ENCODE measurements around the gene IKBIP. TPM values are rescaled to one million over a fixed set of nuclear protein-coding genes. Genes with fewer than 3 reads are reported as not detected.

IKBIP gene
- total RNA-seq, 1 experiment from 2014 or later, result 14.5 TPM

DNA sequence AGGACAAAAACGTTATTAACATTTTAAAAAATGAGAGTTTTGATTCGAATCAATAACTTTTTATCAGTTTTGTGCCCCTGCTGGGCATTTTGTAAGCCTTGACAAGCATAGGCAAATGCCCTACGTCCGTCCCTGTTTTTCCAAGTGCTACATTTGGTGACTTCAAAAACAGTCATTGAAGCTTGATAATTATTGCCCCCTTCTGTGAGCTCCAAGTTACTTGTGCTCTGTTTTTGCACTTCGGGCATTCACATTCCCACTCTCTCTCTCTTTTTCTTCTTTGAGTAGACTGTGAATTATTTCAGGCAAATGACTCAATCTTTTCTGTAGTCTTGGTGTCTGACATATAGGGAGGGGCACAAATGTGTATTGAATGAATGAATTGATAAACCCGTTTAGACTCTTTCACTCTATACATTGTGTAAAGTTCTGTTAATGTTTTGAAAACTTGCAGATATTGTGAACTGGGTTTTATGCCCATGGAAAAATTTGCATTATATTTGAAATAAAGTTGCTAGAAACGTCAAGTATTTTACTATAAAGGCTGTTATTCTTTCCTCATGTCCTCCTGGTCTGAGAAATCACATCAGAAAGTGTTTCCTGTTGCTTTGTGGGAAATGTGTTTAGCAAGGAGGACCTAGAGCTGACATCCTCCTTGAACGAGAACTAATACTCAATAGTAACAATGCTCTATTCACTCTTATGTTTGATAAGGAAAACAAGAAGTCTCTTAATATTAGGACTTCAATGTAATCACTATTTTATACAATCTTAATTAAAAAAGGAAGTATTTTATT lies 1.9 kb upstream of the IKBIP start:
- no peaks in the 10 kb centered on the region for H3K9me3 ChIP-seq (ENCODE audit: control insufficient read depth in 1 of 2, insufficient read depth in 1 of 2, low read depth in 1 of 2, low read length in 2 of 2)
- no peak overlapping the region; the same call in 1 of the 2 replicates for H3K27ac ChIP-seq (ENCODE audit: low read depth, low read length)
- no peak overlapping the region for H2AFZ ChIP-seq (ENCODE audit: low read depth, low read length, poor library complexity, severe bottlenecking)
- TF ChIP-seq SIN3A (IDR thresholded peaks at IDR 0.05; ENCODE audit: low read depth), result peak; percentile 17; the same call in 1 of the 2 replicates
- TF ChIP-seq RAD21 (IDR thresholded peaks at IDR 0.05; ENCODE audit: low read depth), result peak; percentile 24; the same call in 1 of the 2 replicates
- TF ChIP-seq EGR1 (IDR thresholded peaks at IDR 0.05; ENCODE audit: low read depth), result 0 out of 2 replicates have a peak, but pooled peaks have one; percentile 18
- TF ChIP-seq SRF (IDR thresholded peaks at IDR 0.05; ENCODE audit: low read depth), result no peak
- TF ChIP-seq, protein P1, sequence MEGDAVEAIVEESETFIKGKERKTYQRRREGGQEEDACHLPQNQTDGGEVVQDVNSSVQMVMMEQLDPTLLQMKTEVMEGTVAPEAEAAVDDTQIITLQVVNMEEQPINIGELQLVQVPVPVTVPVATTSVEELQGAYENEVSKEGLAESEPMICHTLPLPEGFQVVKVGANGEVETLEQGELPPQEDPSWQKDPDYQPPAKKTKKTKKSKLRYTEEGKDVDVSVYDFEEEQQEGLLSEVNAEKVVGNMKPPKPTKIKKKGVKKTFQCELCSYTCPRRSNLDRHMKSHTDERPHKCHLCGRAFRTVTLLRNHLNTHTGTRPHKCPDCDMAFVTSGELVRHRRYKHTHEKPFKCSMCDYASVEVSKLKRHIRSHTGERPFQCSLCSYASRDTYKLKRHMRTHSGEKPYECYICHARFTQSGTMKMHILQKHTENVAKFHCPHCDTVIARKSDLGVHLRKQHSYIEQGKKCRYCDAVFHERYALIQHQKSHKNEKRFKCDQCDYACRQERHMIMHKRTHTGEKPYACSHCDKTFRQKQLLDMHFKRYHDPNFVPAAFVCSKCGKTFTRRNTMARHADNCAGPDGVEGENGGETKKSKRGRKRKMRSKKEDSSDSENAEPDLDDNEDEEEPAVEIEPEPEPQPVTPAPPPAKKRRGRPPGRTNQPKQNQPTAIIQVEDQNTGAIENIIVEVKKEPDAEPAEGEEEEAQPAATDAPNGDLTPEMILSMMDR (IDR thresholded peaks at IDR 0.05 in 2 of 3, conservative IDR thresholded peaks at IDR 0.05 in 1 of 3; ENCODE audit: borderline replicate concordance in 1 of 3, insufficient read depth in 1 of 3, low read depth in 2 of 3, low read length in 2 of 3), result peak; percentile 16 to 38 (median 20); a peak in 3 of 6 replicates
- no peak for ATAC-seq
- DNase-seq (ENCODE audit: low read depth, low spot score), result peak; percentile 15
- peak overlapping the region; percentile 68 to 91 for H3K4me3 ChIP-seq (replicated peaks in 1 of 2; ENCODE audit: low read depth in 1 of 2, low read length in 2 of 2)
- ChIA-PET RAD21 (ENCODE audit: low non-redundant PET in 1 of 2, low total read pairs in 2 of 2, uncharacterized antibody in 2 of 2, unreplicated experiment in 2 of 2) (no interaction called here), CTCF (interaction anchor here (1.1 kb wide), 1 partner anchor 79 kb away, joined by 3 read pairs; no protein-coding TSS in a partner anchor), POLR2A (no interaction called here)
- no peaks in the 10 kb centered on the region for H3K9me2 ChIP-seq (ENCODE audit: insufficient read depth)
- H3K27me3 ChIP-seq (ENCODE audit: insufficient read depth, low read length), result no peaks in the 10 kb centered on the region
- intact Hi-C loops (cut with micrococcal nuclease), result no loop called here
- H3K79me2 ChIP-seq (ENCODE audit: insufficient read depth, low read length), result peaks cover 28% of the 10 kb centered on the region
- H3K36me3 ChIP-seq (ENCODE audit: control insufficient read depth in 1 of 2, insufficient read depth in 2 of 2, low read length in 2 of 2), result peaks cover 0 to 26% of the 10 kb centered on the region in 2 experiments; a peak in 2 of 4 replicates
- peak overlapping the region; percentile 77 for H3K4me2 ChIP-seq (ENCODE audit: low read length)
- peak overlapping the region; percentile 78 for H3K9ac ChIP-seq (ENCODE audit: low read length)
- no TSS peak for BruUV-seq (replicated peaks)
- H4K20me1 ChIP-seq (ENCODE audit: insufficient read depth), result no peaks in the 10 kb centered on the region
- peaks cover 2 to 17% of the 10 kb centered on the region in 2 experiments; a peak in 3 of 4 replicates for H3K4me1 ChIP-seq (ENCODE audit: control insufficient read depth in 1 of 2, insufficient read depth in 2 of 2, low read length in 2 of 2)

Measured in HCT116 (cell line).